GM19395 (cell line): ENCODE data around the gene TOMM70.
A peak's percentile ranks its signal among the peaks of the same experiment; 100 is the strongest.
"Not testable (repeated sequence)": the region's sequence is repeated elsewhere in the genome, so short reads cannot be mapped to it uniquely, and the experiment has no call there.

Experiments
- ATAC-seq: cut with Tn5 transposase; IDR thresholded peaks from one replicate; pipeline ENCODE4 v1.9.1; 2021; ENCODE audit warnings: mild to moderate bottlenecking, moderate library complexity; ENCODE audit not compliant: unreplicated experiment

The TOMM70 gene

DNA sequence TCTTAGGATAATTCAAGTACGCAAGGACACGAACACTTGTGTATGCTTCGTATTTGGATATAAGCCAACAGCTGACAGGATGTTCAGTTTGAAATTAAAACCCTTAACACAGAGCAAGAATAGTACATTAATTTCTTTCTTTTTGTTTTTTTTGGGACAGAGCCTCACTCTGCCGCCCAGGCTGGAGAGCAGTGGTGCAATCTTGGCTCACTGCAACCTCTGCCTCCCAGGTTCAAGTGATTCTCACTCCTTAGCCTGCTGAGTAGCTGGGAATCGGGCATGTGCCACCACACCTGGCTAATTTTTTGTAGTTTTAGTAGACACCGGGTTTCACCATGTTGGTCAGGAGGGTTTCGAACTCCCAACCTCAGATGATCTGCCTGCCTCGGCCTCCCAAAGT, 32.4 kb downstream of the TOMM70 start:
- no peak for ATAC-seq

GRCh38 chr3:100366424-100366823, 34.5 kb downstream of the TOMM70 start:
- no peak for ATAC-seq

DNA sequence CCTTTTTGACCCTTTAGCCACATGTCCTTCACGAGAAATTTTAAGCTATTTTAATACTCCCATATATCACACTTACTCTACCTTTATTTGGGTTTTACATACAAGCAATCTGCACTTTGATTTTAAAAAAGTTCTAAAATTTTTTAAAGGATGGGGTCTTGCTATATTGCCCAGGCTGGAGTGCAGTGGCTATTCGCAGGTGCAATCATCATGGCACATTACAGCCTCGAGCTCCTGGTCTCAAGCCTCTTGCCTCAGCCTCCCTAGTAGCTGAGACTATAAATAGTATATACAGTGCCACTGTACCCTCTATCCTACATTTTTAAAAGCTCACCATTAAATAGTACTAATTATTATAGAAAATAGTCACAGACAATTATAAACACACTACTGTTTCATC, 36.5 kb downstream of the TOMM70 start:
- ATAC-seq, result no peak

GRCh38 chr3:100361897-100362296, 39.0 kb downstream of the TOMM70 start:
- ATAC-seq, result no peak

- ATAC-seq, result no peak
Measured at GRCh38 chr3:100360757-100361496, 40.0 kb downstream of the TOMM70 start.

- ATAC-seq, result no peak
Measured at GRCh38 chr3:100359035-100359434, 41.9 kb downstream of the TOMM70 start.

GRCh38 chr3:100358413-100358812, 42.5 kb downstream of the TOMM70 start:
- ATAC-seq, result no peak

DNA sequence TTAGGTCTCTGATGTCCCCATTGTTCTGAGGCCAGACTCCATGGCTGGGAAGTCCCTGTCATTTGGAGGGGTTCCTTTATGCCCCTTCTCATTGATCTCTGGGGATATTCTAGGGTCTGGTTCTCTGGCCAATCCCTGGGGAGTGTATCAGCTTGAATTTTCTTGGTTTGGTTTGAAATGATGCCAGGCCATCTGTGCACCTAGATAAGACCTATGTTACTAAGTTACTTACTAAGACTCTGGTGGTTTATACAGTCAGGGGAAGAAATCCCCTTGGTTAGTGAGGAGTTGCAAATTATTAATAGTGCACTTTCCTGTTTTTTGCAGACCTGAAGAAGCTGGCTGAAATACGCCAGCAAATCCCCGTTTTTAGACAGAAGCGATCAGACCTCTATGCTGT, 46.0 kb downstream of the TOMM70 start:
- ATAC-seq, result no peak

DNA sequence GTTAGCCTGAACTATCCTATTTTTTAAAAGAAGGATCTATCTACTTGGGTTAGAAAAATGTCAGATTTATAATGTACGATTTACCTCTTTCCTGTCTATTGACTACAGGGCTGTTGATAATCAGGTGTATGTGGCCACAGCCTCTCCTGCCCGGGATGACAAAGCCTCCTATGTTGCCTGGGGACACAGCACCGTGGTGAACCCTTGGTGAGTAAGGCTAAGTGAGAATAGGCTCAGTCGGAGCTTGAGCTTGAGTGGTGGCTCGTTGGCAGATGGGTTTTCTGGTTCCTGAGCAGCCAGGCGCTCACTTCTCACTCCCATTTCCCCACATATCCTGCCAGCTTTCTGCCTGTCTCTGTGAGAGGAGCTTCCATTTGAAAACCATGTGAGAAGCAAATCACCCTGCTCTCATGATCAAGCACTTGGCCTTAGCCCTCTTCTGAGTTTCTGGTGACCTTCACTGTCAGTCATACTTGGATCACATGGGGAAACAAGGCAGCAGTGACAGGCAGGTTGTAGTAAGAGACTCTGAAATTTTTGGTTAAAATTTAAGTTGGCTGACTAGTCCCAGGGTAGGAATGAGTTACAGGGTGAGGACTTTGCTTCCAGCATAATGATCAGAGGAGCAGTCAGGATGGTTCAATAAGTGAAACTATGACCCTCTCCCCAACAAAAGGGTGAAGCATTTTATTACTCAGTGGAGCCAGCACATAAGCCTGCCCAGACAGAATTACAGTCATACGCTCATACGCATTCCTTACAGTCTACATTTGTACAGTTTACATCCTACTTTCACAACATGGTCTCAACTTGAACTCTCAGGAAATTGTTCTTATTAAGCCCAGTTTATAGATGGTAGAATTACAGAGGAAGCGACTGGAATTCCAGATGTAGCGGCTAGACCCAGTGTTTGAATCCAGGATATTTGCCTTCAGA, 48.3 kb downstream of the TOMM70 start:
- ATAC-seq, result no peak

- not testable (repeated sequence) for ATAC-seq
Measured at GRCh38 chr3:100351770-100352169, 49.1 kb downstream of the TOMM70 start.

- ATAC-seq, result no peak
Measured at GRCh38 chr3:100348727-100349126, 52.2 kb downstream of the TOMM70 start.

DNA sequence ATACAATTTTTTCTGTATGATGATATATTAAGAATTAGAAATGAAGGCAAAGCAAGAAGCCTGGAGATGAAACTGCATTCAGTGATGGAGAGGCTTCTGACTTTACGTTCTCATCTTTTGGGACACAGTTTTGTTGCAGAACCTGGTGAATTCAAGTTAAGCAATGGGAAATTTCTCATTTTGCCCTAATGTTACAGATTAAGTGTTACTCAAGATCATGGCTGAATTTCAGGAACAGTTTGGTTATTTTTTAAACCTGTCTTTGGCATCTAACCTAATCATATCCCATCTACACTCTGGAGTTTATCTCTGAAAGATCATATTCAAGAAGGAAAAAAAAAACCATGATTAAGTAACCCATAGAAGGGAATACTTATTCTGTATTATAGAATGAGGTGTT, 60.4 kb downstream of the TOMM70 start:
- ATAC-seq, result no peak

GRCh38 chr3:100339786-100340185, 61.1 kb downstream of the TOMM70 start:
- no peak for ATAC-seq

DNA sequence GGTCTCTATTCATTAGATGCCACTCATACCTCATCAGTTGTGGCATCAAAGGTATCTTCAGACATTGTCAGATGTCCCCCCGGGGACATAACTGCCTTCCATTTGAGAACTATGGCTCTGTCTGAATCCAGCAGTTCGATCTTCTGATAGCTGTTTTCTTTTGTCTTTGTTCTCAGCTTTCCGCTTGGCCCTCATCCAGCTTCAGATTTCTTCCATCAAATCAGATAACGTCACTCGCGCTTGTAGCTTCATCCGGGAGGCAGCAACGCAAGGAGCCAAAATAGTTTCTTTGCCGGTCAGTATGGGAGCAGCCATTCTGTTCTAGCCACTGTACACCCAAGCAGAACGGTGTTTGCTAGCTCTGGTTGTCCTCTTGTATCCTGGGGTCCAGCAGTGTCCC, 62.0 kb downstream of the TOMM70 start:
- ATAC-seq, result no peak

- not testable (repeated sequence) for ATAC-seq
Measured at GRCh38 chr3:100336229-100336628, 64.7 kb downstream of the TOMM70 start.

- ATAC-seq, result peak; percentile 47
Measured at GRCh38 chr3:100335434-100335833, 65.5 kb downstream of the TOMM70 start.

GRCh38 chr3:100334488-100335351, 66.2 kb downstream of the TOMM70 start, which contains the start of gene NIT2:
TSS of gene NIT2 (plus strand) at chr3:100334757. CDS start at chr3:100334792, 35 bp downstream.
- ATAC-seq, result peak; percentile 96

- ATAC-seq, result peak; percentile 45
Measured at GRCh38 chr3:100333970-100334487, 66.9 kb downstream of the TOMM70 start.

DNA sequence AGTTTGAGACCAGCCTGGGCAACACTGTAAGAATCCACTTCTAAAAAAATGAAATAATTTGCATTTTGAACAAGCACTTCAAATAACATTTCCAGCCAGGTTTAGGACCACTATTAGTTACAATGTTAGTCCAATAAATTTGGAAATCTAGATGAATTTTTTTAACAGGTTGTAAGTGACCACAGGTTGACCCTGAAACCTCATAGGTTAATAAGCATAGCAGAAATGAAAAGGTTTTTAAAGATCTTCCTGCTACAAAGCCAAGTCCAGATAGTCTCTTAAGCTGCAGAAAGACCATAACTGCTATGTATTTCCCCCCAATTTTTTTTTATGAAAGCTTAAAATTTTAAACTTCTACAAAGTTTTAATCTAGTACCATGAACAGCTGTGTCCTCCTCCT, 67.8 kb downstream of the TOMM70 start:
- ATAC-seq, result no peak

- no peak for ATAC-seq
Measured at GRCh38 chr3:100331660-100332059, 69.2 kb downstream of the TOMM70 start.

- no peak for ATAC-seq
Measured at GRCh38 chr3:100330651-100331050, 70.2 kb downstream of the TOMM70 start.
